Esophagus mucosa (tissue), 1 donor: ENCODE measurements around the gene PARP16. TPM values are rescaled to one million over a fixed set of nuclear protein-coding genes. Genes with fewer than 3 reads are reported as not detected.

ENCODE experiments used
- ATAC-seq: fragments of 200-7000 bp; cut with Tn5 transposase; one replicate; pipeline ENCODE4 v1.9.1; 2020
- total RNA-seq: library from RNA; stranded (reverse); gene quantifications from one replicate; pipeline ENCODE4 v1.2.4, GENCODE V29; 2023
- donor health status: DM: yes; HTN: yes; CAD: no.

The PARP16 gene, protein sequence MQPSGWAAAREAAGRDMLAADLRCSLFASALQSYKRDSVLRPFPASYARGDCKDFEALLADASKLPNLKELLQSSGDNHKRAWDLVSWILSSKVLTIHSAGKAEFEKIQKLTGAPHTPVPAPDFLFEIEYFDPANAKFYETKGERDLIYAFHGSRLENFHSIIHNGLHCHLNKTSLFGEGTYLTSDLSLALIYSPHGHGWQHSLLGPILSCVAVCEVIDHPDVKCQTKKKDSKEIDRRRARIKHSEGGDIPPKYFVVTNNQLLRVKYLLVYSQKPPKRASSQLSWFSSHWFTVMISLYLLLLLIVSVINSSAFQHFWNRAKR
- 7.0 TPM for total RNA-seq

DNA sequence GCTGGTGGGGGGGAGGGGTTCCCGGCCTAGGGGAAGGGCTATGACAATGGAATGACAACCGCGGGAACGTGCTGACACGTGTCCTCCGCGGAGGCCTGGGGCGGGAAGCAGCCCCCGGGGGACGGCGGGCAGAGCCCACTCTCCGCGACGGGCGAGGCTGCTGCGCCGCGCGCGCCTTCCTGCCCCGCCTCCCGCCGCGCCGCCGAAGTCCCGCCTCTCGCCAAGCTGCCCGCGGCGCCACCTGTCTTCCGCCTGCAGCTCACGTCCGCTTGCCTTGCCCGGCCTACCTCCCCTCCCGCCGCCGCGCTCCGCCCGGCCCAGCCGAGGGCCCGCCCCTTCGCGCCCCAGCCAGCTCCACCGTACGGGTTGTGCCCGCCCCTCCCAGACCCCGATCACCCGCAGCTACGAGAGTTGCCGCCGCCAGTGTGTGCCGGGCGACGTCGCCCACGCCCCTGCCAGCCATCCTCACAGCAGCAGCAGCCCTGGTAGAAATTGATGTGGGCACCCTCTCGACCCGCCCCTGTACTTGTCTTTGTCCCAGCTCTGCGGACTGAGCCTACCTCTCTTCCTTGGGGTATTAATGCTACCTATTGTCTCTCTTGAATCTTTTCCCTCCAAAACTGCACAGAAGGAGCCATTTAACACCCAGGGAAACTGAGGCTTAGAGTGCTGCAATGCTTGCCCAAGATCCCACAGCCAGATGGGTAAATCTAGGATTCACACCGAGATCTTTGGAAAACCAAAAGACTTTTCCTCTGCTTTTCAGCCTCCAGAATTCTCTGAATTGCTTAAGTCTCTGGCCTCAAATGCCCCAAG is at the start of gene PARP16:
TSS of gene PARP16 (minus strand) at position 180 of the 816 bp plus-strand sequence. CDS start 457 bp downstream, outside the sequence.
- peak; percentile 95 for ATAC-seq

DNA sequence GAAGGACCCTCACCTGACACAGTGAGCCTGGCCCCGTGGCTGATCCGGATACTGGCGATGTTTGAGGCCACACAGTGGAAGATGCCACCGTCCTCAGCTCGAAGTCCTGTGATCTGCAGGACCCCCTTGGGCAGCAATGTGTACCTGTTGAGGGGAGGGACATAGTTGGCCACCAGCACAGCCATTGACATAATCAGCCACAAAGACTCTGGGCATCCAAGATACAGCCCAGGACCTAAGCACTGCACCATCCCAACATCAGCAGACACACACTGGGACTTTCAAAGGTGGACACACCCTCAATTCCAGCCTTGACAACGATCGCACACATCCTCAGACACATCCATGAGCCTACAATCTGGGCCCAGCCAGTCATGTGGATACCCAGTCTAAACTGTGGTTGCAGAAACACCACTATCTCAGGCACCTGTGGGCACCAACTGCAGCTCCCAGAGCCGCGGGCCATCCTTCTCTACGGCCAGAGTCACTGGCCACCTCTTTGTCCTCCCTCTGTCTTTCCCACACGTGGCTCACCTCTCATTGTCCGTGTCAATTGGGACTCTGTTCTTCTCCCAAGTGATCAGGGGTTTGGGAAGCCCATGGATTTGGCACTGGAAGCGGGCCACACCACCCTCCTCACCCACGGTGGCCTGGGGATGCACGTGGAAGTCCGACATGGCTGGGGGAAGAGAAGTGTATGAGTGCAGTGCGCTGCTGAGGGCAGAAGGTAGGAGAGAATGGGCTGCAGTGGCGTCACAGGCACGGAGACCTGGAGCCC is 48.8 kb upstream of the PARP16 start:
- ATAC-seq = no peak

DNA sequence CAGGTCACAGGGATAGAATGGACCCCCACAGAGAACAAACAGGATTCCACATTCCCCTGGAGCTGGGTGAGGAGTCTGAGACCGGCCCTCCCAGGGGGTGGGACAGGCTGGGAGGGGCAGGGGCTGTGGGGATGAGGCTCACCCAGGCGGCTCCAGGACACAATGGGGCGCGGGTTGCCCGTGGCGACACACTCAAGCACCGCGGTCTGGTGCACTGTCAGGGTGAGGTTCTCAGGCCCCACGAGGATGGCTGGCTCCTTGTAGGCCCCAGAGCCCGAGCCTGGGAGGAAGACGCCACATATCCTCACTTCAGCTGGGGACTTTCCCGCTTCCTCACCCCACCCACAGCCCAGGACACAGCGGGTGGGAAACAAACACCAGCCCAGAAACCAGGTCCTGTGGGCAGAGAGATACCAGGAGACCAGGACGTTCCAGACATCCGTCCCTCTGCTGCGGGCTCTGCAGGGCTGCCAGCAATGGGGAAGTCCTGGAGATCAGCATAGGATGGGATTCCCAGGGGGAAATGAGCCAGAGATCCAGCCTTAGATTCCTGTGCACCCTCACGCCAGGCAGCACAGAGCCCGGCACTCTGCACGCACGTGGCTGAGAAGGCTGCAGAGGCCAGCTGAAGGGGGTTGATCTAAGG is 48.0 kb upstream of the PARP16 start:
- no peak for ATAC-seq

DNA sequence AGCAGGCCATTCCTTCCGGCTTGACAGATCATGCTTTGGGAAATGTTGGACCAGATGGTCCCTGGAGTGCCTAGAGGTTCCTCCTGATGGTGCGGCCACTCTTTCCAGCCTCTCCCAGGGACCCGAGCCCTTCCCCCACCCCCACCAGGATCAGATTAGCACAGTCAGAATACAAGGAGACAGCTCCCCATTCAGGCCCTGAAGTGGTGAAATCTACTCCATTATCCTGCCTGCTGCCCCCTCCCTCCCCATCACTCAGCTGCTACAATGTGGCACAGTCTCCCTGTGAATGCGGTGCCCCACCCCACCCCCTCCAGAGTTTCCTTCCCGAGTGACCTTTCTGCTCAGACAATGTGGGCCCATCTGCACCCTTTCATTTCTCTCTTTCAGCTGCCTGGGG is 47.2 kb upstream of the PARP16 start:
- ATAC-seq = no peak

DNA sequence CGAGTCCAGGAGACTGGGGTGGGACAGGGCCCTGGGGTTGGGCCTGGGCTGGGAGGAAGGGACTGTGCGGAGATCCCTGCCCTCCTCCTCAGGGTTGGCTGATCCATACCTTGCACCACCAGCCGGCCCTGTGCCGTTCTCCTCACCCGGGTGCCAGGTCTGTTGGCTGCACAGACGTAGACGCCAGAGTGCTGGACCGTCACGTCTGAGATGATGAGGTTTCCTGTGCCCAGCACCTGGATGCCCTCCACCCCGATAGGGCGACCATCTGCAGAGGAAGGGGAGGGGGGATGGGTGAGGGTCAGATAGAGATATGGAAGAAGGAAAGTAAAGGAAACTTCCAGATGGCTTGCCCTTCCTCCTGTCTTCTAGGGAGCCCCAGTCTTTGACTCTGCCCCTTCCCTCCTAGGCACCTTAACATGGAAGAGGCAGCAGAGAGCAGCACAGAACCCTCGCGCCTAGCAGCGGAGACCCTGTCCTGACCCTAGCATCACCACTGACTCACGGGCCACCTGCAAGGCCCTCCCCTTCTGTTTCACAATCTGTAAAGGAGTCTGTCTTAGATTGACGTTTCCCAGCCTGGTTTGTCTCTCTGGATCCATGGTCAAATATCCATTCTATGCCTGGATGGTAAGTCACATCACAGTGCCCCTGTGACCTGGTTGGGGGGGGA is 46.6 kb upstream of the PARP16 start:
- no peak for ATAC-seq

DNA sequence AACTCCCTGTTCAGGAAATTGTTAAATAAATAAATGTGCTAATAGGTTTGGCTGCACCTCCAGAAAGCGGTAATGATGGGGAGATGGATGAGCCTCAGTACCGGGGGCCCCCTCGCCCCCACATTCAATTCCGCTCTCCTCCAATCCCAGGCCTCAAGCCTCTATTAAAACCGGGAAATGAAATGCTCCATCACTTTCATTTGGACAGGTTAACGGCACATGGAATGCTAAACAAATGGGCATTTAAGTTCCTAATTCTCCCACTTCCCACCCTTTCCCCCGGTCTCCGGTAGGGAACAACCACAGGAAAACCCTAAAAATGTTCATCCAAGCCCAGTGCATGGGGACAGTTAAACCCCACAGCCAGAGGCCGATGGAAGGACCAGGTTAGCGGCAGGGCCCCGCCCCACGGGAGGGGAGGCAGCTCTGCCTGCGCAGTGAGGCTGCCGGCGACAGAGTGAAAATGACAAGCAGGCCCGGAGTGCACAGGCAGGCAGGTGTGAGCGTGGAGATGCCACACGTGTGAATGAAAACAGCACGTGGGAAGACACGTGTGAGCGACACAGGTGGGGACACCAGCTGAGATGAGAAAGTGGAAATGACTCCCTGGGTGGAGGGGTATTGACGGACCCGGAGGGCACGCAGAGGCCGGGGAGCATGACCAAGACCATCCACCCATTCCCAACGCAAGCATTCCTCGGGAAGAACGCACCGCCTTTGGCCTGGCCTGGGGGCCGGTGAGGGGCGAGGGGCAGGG is 45.9 kb upstream of the PARP16 start:
- no peak for ATAC-seq

DNA sequence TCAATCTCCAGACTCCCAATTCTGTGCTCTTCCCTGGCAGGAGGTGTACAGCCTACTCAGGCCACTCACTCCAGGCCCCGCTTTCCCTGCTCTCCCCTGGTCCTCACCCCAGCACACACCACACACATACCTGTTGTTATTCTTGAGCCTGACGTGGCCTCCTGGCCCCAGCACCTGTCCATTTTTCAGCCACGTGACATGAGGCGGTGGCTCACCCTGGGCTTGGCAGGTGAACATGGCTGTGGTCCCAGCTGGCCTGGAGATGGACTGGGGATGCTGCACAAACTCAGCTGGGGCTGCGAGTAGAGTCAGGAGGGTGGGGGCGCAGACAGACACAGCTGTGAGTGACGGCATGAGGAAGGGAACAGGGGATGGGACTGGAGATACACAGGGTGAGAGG is 45.1 kb upstream of the PARP16 start:
- no peak for ATAC-seq

DNA sequence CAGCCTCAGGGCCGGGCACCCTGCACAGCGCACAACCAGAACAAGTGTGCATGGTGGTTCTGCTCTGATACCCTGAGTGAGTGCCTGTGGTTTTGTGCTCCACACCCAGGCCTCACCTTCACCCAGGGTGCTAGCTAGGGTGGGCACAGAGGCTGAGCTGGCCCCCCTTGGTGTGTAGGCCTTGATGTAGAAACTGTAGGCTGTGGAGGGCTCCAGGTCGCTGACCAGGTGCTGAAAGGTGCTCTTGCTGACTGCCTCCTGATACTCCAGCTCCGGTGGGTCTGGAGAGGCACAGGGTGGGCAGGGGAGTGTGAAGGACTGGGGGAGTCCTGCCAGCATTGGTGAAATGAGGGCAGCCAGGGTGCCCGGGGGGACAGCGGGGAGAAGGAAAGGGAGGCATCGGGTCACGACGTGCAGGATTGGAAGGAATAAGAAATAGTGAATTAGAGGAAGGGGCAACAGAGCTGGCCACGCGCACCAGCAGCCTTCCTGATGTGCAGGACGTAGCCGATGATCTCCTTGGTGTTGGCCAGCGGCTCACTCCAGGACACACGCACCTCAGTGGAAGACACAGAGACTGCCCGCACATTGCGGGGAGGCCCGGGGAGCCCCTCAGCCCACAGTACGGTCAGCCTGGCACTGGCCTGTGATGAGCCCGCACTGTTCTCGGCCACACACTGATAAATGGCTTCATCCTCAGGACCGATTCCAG is 44.4 kb upstream of the PARP16 start:
- ATAC-seq = no peak

DNA sequence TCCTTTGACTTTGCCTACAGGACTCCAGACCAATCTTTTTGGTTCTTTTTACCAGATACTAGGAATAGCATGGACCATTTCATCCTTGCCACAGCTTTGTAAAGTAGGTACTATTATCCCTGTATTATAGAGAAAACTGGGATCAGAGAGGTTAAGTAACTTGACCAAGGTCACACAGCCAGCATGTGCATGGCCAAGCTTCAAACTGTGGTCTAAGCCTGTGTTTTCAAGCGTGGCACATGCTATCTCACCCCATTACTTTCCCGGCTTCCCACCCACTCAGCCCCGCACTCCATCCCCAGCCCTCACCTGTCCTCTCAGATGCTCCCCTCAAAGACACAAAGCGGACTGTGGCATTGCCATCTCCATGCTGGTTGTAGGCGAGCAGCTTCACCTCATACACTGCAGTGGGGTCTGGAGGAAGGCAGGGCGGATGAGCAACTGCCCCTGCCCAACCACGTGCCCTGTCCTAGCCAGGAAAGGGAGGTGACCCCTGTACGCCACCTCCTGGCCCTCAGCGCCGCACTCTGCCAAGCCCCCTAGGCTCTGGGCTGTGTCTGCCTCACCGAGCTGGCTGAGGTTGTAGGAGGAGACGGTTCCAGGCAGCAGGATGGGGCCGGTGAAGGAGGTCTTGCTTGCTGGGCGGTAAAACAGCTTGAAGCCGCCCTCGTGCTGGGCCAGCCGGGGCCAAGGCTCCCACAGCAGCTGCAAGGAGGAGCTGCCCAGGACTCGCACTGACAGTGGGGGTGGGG is 43.5 kb upstream of the PARP16 start:
- ATAC-seq = no peak

DNA sequence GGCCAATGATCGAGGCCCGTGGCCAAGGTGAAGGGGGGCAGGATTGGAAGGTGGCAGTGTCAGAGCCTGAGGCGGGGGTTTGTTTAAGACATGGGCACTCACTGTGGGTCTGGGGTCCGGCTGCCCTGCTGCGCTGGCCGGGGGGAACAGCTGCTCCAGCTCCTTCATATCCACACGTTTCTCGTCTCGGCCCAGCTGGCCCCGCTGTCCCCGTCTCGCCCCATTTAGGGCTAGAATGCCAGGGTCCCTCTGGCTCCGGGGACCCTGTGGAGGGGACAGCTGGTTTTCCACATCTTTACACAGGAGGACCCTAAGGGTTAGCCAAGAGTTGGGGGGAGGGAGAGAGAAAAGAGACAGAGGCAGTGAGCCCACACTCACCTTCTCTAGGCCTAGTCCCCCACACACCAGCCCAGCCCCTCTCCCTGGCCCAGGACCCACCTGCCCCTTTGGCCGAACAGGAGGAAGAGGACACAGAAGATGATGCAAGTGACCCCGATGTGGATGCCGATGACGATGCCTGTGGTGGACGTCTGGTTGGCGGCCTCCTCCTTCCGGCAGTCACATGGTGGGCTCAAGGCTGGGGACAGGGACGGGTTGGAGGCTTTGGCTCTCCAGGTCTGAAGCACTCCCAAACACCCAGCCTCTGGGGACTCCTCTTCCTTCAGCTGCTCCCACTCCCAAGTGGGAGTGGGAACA is 42.8 kb upstream of the PARP16 start:
- no peak for ATAC-seq

DNA sequence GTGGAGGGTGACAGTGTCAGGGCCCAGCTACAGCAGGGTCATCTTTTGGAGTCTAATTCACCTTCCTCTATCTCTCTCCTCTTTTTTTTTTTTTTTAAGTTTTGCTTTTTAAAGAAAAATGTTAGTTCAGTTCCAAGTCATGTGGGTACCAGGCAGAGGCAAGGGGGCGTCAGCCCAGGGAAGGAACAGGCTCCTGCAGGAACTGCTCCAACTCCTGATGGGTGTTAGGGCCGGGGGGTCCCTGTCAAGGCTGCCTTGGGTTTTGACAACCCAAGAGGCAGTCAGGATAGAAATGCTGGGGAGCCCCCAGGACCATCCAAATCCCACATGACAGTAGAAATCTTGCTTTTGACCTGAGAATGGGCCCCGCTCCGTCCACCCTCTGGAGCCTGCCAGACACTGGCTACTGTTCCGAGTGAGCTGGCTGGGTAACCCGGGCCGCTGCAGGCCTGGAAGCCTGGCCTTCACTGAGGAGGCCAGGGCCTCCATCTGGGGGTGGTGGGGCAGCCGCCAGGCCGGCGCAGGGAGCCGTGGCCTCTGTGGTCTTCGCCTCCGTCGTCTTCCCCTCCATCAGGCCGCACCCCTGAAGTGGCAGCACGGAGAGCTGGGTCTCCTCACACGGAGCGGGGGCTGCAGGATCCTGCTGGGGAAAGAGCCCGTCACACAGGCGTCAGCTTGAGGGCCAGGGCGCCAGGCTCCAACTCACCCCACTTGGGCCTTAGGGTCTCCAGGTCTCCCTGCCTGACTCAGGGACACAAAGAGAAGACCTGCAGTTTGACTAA is 42.0 kb upstream of the PARP16 start:
- no peak for ATAC-seq

DNA sequence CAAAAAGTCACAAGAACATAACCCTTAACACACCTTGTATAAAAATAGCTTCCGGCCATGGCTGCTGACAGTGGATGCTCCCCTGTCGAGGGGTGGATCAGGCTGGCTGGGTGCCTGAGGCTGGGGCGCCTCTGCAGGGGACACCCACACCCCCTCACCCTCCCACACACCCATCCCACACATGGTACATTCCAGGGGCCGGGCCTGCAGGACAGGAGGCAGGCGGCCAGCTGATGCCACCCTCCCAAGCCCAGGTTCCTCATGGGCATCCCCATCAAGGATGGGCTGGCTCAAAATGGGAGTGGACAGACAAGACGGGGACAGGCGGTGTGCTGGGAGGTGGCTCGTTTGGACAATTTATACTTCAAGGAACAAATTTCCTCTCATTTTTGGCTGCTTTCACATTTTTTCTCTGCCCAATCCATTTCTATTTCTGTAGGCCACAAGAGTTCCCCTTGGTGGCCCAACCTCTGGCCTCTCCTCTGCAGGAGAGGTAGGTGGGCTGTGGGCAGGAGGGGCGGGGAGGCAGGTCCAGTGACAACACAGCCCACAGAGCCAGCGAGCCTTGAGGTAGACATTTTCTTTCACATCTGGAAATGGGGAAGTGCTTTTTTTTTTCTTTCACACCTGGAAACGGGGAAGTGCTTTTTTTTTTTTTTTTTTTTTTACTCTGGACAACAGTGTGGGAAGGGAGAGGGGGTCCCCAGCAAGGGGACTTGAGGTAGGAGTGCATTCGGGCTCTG is 41.1 kb upstream of the PARP16 start:
- no peak for ATAC-seq

DNA sequence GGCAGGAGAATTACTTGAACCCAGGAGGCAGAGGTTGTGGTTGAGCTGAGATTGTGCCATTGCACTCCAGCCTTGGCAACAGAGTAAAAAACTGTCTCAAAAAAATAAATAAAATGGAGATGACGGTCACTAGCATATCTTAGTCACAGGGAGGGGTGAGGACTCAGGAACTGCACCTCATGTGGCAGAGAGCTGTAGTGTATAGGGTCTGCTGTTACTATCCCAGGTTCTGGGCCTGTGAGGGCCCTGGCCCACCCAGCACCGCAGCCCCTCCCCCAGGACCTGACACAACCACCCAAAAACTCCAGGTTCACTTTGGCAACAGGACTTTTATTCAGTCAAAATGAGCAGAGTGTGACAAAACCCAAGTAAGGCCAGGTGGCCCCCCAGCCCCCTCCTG is 40.1 kb upstream of the PARP16 start:
- ATAC-seq = no peak

DNA sequence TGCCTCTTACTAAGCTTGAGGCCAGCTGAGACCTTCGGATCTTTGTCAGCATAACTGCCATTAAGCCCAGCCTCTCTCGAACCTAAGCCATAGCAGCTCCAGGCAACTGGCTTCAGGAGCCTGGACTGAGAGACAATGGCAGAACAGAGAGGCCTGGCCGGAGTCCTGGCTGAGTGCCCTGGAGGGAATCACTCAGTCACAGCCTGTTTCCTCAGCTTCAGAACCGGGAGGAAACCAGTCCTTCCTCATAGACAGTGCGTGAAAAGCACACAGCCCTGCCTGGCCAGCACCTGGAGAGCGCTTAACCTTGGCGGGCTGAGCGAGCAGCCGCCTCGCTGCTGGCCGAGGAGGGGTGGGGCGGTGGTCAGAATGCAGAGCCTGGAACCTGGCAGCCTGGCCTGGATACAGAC is 39.4 kb upstream of the PARP16 start:
- peak; percentile 33 for ATAC-seq

DNA sequence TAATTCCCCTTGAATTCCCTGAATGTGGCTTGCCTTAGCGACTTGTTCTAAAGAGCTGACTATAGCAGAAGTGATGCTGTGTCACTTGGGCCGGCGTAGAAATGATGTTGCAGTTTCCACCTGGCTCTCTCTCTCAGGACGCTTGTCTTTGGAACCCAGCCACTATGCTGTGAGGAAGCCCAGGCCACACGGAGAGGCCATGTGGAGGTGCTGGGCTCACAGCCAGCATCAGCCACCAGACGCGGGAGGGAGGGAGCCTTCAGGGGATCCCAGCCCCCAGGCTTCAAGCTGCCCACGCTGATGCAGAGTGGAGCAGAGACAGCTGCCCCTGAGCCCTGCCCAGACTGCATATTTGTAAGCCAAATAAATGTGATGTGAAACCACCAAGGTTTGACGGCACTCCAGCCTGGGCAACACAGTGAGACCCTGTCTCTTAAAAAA is 36.4 kb upstream of the PARP16 start:
- no peak for ATAC-seq

DNA sequence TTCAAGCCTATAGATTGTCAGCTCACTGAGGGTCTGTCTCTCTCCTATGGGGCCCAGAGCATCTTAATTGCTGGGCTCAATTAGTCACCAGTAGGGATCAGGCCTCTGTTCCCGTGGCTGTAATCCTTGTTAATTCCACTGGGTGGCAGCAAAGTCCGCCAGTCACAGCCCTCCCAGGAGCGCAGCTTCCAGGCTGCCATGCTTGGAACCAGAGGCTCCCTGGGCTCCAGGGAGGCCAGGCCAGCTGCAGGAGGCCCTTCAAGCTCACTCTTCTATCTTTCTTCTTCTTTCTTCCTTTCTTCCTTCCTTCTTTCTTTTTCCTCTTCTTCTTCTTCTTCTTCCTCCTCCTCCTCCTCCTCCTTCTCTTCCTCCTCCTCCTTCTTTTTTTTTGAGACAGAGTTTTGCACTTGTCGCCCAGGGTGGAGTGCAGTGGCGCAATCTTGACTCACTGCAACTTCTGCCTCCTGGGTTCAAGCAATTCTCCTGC is 32.2 kb upstream of the PARP16 start:
- ATAC-seq = peak; percentile 96

DNA sequence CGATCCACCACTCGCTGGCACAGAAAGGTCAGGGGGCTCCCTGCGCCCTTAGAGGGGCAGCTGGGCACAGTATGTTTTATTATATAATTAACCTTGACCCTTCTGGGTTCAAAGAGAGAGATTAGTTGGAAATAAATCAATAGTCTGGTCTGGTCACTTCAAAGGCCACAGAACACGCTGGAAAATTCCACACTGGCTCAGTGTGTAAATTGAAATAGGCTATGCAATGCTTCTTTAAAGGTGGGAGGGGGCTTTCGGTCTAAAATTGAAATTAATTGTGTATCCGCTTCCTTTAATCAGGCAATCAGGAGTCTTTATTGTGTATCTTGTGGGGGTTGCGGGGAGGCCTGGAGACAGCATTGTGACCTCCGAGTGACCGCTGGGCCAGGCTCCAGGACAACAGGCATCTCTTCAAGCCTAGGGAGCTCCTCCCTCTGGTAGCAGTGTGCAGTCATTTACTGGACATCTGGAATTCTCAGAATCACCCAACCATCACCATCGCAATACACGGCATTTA is 25.8 kb upstream of the PARP16 start:
- no peak for ATAC-seq
